GM21737 (cell line): ENCODE measurements around the gene PRRC2C.
A peak's percentile ranks its signal among the peaks of the same experiment; 100 is the strongest.
"Not testable (repeated sequence)": the region's sequence is repeated elsewhere in the genome, so short reads cannot be mapped to it uniquely, and the experiment has no call there.

Source experiments
- ATAC-seq: cut with Tn5 transposase; IDR thresholded peaks from one replicate; pipeline ENCODE4 v1.9.1; 2021; ENCODE audit warnings: mild to moderate bottlenecking, moderate library complexity; ENCODE audit not compliant: unreplicated experiment

The PRRC2C gene

DNA sequence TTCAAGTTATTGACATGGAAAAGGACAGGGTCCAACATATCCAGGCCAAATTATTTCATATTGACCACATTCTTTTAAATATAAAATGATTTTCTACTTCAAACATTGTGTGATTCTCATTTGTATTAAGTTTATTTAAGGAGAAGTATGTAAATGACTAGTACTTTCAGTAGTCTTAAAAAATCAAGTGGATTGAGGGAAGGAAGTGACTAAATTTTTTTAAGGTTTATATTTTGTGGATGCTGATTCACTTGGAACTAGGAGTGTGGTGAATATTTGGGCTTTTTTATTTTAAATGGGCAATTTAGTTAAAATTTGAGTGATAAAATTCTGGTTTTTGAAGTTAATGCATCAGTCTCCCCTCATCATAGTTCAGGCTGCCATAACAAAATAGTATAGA is 10.1 kb downstream of the PRRC2C start:
- ATAC-seq = no peak

GRCh38 chr1:171500304-171500703 is 15.0 kb downstream of the PRRC2C start:
- no peak for ATAC-seq

GRCh38 chr1:171500803-171501202 is 15.5 kb downstream of the PRRC2C start:
- no peak for ATAC-seq

- peak; percentile 72 for ATAC-seq
Observed at GRCh38 chr1:171501305-171502024, 16.1 kb downstream of the PRRC2C start.

DNA sequence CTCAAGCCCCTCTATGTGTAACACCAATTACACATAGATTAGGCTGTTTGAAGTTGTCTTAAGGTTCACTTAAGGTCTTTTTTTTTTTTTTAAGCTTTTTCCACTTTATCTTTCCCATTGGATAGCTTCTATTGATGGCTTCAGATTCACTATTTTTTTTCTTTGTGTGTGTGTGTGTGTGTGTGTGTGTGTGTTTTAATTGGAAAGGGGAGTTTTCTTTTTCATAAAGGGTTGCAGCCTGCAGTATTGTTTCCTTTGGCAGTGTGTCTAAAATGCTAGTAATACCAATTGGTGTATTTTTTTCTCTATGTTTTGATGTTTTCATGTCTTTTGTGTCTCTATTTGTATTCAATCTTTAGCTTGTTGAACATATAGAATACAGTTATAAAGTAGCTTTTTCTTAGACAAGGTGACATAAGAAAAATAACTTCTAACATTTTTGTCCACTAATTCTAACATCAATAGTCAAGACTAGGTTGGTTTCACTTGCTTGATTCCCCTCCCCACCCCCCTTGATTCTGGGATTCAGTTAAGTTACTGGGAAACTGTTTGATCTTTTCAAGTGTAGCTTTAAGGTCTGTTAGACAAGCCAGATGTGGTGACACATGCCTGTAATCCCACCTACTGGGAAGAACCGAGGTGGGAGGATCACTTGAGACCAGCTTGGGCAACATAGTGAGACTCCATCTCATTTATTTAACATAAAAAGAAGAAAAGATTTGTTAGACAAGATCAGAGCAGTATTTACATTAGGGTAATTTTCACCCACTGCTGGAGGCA is 21.4 kb downstream of the PRRC2C start:
- ATAC-seq = no peak

DNA sequence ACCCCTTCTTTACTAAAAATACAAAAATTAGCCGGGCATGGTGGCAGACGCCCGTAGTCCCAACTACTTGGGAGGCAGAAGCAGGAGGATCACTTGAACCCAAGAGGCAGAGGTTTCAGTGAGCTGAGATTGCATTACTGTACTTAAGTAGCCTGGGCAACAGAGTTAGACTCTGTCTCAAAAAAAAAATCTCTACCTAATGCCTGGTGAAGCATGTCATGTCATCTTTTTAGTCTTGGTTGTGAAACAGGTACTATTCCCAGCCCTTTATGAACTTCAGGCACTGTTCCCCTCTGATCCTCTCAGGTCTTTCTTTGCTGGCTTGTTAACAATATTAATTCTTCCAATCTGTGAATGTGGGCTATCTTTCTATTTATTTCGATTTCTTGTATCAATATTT is 22.1 kb downstream of the PRRC2C start:
- no peak for ATAC-seq

- ATAC-seq = no peak
Observed at GRCh38 chr1:171509191-171509590, 23.9 kb downstream of the PRRC2C start.

DNA sequence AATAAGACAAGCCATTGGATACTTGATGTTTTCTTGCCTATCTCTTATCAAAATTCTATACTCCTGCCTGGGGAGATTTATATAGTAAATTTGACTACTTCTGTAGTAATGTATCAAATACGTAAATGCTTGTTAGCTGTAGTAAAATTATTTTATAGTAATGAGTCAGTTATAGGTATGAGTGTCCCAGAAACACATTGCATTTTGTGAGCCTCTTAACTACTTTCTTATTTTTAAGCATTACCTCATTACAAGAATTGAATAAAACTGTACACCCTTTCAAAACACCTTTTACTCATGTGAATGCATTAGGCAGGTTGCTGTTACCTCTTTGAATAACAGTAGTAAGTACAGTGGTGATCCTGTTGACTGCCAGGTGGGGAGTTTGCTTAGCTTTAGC is 28.4 kb downstream of the PRRC2C start:
- ATAC-seq = no peak

DNA sequence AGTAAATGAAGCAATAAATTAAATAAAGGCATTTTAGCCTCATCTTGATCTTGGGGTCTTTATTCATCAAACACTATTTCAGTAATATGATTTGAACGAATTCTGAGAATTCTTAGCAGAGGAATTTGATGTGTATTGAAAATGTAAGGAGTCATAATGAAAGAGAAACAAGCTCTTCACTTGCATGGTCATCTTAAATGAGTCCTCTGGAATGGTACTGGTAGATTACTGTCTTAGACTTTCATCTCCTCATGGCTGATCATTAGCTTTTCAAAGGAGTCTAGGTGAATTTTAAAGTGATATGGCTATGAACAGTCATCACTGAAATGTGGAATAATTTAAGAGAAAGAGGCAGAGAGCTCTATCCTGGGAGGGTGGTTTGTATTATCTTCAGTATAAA is 30.0 kb downstream of the PRRC2C start:
- ATAC-seq = no peak

- no peak for ATAC-seq
Observed at GRCh38 chr1:171515741-171516140, 30.4 kb downstream of the PRRC2C start.

- no peak for ATAC-seq
Observed at GRCh38 chr1:171521567-171521966, 36.2 kb downstream of the PRRC2C start.

DNA sequence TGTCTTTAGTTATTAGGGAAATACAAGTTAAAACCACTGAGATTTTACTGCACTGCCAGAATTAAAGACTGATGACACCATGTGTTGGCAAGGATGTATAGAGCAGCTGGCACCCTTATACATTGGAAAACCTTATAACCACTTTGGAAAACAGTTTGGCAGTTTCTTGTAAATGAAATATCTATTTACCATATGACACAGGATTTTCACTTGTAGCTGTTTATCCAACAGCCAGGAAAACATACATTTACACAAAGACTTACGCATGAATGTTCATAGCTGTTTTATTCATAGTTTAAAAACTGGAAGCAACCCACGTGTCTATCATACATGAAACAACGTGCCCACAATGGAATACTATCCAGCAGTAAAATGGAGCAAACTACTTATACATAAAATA is 45.3 kb downstream of the PRRC2C start:
- ATAC-seq = no peak

- ATAC-seq = no peak
Observed at GRCh38 chr1:171532520-171532919, 47.2 kb downstream of the PRRC2C start.

DNA sequence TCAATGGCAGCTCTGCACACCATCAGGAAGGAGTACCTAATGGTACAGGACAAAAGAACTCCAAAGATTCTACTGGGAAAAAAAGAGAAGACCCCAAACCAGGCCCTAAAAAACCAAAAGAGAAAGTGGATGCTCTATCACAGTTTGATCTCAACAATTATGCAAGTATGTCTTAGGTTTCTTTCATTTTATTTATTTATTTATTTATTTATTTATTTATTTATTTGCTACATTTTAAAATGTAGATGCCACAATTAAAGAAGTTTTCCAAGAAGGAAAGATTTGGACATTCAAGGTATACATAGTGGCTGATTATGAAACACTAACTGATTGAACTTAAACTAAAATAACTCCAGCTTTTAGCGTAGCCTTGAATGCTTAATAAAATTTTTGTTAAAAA is 60.2 kb downstream of the PRRC2C start:
- ATAC-seq = no peak

- no peak for ATAC-seq
Observed at GRCh38 chr1:171550050-171550449, 64.7 kb downstream of the PRRC2C start.

DNA sequence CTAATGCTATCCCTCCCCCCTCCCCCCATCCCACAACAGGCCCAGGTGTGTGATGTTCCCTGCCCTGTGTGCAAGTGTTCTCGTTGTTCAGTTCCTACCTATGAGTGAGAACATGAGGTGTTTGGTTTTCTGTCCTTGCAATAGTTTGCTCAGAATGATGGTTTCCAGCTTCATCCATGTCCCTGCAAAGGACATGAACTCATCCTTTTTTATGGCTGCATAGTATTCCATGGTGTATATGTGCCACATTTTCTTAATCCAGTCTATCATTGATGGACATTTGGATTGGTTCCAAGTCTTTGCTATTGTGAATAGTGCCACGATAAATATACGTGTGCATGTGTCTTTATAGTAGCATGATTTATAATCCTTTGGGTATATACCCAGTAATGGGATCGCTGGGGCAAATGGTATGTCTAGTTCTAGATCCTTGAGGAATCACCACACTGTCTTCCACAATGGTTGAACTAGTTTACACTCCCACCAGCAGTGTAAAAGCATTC is 65.3 kb downstream of the PRRC2C start:
- ATAC-seq = not testable (repeated sequence)

DNA sequence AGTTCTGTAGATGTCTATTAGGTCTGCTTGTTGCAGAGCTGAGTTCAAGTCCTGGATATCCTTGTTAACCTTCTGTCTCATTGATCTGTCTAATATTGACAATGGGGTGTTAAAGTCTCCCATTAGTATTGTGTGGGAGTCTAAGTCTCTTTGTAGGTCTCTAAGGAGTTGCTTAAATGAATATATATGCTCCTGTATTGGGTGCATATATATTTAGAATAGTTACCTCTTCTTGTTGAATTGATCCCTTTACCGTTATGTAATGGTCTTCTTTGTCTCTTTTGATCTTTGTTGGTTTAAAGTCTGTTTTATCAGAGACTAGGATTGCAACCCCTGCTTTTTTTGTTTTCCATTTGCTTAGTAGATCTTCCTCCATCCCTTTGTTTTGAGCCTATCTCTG is 68.6 kb downstream of the PRRC2C start:
- not testable (repeated sequence) for ATAC-seq

DNA sequence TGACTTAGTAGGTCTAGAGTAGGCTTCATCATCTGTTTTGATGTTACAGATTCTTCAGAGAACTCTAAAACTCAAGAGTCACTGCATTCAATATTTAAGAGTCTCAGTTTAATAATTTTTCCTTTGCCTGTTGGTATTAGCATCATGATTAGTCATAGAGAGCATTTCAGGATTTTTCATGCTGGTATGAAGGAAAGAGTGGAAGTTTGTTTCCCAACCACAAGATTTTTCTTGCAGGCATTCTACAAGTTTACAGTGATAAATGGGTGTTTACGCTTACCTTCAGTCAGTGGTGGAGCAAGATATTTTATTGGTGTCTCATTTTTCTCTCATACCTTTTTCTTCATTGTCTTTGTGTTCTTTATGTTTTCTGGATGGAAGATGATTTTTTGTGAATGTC is 78.3 kb downstream of the PRRC2C start:
- ATAC-seq = no peak

DNA sequence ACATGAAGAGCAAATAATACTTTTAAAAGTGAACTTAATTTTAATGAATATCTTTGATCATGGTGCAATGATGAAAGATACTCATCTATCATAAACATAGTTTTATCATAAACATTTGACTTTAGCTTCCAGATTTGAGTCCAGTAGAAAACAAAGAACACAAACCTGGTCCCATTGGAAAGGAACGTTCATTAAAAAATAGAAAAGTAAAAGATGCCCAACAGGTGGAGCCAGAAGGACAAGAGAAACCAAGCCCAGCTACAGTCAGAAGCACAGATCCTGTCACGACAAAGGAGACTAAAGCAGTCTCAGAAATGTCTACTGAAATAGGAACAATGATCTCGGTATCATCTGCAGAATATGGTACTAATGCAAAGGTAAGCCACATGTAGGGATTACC is 81.1 kb downstream of the PRRC2C start:
- ATAC-seq = no peak

DNA sequence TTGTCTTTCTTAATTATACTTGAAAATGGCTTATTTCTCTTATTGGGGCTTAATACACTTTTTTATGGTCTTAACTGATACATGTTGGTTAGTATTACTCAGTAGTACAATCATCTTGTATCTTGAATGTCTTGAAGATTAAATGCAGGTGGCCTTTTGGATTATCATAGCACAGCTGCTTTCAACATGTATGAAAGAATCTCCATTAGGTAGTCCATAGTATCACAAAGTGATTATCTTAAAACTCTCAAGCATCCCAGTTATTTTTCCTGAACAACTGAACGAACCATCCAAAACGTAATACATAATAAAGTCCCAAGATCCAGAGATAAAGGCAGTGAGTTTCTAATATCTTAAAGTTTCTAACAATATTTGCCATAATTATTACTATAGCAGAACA is 85.0 kb downstream of the PRRC2C start:
- no peak for ATAC-seq

DNA sequence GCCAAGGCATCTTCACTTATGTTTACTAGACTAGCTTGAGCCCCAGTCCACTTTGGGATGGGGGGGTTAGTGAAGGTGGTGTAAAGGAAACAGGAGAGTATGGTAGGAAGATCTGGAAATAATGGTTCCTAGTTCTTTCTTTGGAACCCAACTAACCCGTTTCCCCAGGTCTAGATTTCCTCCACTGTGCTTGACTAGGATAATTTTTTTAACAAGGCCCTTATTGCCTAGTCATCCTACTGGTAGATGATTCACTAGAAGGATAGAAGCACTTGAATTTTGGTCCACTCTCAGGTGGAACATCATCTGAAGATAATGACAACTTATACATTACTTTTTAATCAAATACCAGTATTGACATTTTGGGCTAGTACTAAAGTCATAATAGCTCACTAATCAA is 90.8 kb downstream of the PRRC2C start:
- ATAC-seq = no peak

GRCh38 chr1:171581226-171581625 is 95.9 kb downstream of the PRRC2C start:
- ATAC-seq = no peak
